HepG2 (cell line): ENCODE measurements around the gene ZSWIM8. TPM values are rescaled to one million over a fixed set of nuclear protein-coding genes. Genes with fewer than 3 reads are reported as not detected.

Experiments
- AGO1 ChIP-seq: fragments of 200-400 bp; formaldehyde crosslinking; IDR thresholded peaks from 2 replicates; pipeline ENCODE4 v1.6.1; 2017; ENCODE audit warnings: mild to moderate bottlenecking, low read depth, low read length, moderate library complexity; ENCODE audit not compliant: poor library complexity, severe bottlenecking
- FOXA1 ChIP-seq, 2 experiments: fragments of 450-650 bp in 1 of 2; sonication (generic) in 1 of 2; formaldehyde crosslinking in 1 of 2; IDR thresholded peaks; 2 replicates each; pipeline versions ENCODE4 v1.4.0 to v1.6.1; 2016 to 2020; ENCODE audit warnings: missing genetic modification reagents in 1 of 2
- GTF3A ChIP-seq: sonication (generic); formaldehyde crosslinking; conservative IDR thresholded peaks from 2 replicates; pipeline ENCODE4 v1.4.0; 2020; ENCODE audit warnings: mild to moderate bottlenecking, missing genetic modification reagents
- KLF13 ChIP-seq: sonication (generic); formaldehyde crosslinking; IDR thresholded peaks from 2 replicates; pipeline ENCODE4 v1.4.0; 2020; ENCODE audit warnings: mild to moderate bottlenecking, missing genetic modification reagents
- MTF2 ChIP-seq: sonication (generic); formaldehyde crosslinking; IDR thresholded peaks from 2 replicates; pipeline ENCODE4 v1.5.0; 2020; ENCODE audit warnings: missing genetic modification reagents, borderline replicate concordance
- NCOR1 ChIP-seq: fragments of 200-600 bp; sonication (generic); IDR thresholded peaks from 2 replicates; pipeline ENCODE4 v1.7.0; 2017; ENCODE audit warnings: antibody characterized with exemption, low read length, borderline replicate concordance
- POLR2AphosphoS5 ChIP-seq: IDR thresholded peaks from 2 replicates; pipeline ENCODE4 v1.6.1; 2012; ENCODE audit warnings: low read depth, low read length
- SRSF9 ChIP-seq: fragments of 200-400 bp; formaldehyde crosslinking; IDR thresholded peaks from 2 replicates; pipeline ENCODE4 v1.6.1; 2018; ENCODE audit warnings: borderline replicate concordance, mild to moderate bottlenecking, low read depth, low read length; ENCODE audit not compliant: insufficient read depth, poor library complexity, severe bottlenecking
- TBP ChIP-seq: sonication (generic); formaldehyde crosslinking; IDR thresholded peaks from 2 replicates; pipeline ENCODE4 v1.5.0; 2020; ENCODE audit warnings: missing genetic modification reagents
- TCF7 ChIP-seq: sonication (generic); IDR thresholded peaks from 2 replicates; pipeline ENCODE4 v1.6.1; 2016; ENCODE audit warnings: antibody characterized with exemption, low read depth
- XRCC5 ChIP-seq: fragments of 200-400 bp; formaldehyde crosslinking; optimal IDR thresholded peaks from 2 replicates; pipeline ENCODE3; 2017; ENCODE audit warnings: mild to moderate bottlenecking, low read length
- ZBTB39 ChIP-seq: sonication (generic); formaldehyde crosslinking; IDR thresholded peaks from 2 replicates; pipeline ENCODE4 v1.5.0; 2020; ENCODE audit warnings: missing genetic modification reagents
- ZC3H13 ChIP-seq: sonication (generic); formaldehyde crosslinking; IDR thresholded peaks from 2 replicates; pipeline ENCODE4 v1.8.1; 2023; ENCODE audit warnings: mild to moderate bottlenecking, missing genetic modification reagents, moderate library complexity
- ZNF24 ChIP-seq: fragments of 450-650 bp; IDR thresholded peaks from 2 replicates; pipeline ENCODE4 v1.6.1; 2017; ENCODE audit warnings: antibody characterized with exemption, mild to moderate bottlenecking
- ZNF276 ChIP-seq: sonication (generic); formaldehyde crosslinking; IDR thresholded peaks from 2 replicates; pipeline ENCODE4 v1.4.0; 2020; ENCODE audit warnings: mild to moderate bottlenecking, low read depth, missing genetic modification reagents
- ZNF737 ChIP-seq: sonication (generic); formaldehyde crosslinking; IDR thresholded peaks from 2 replicates; pipeline ENCODE4 v1.5.0; 2020; ENCODE audit warnings: missing genetic modification reagents, mild to moderate bottlenecking, borderline replicate concordance
- ZNF782 ChIP-seq: sonication (generic); formaldehyde crosslinking; IDR thresholded peaks from 2 replicates; pipeline ENCODE4 v1.4.0; 2020; ENCODE audit warnings: missing genetic modification reagents, mild to moderate bottlenecking, borderline replicate concordance
- ZNF784 ChIP-seq: sonication (generic); formaldehyde crosslinking; IDR thresholded peaks from 2 replicates; pipeline ENCODE4 v1.5.1; 2020; ENCODE audit warnings: missing genetic modification reagents, mild to moderate bottlenecking, borderline replicate concordance
- polyA plus RNA-seq, 8 experiments: library from polyadenylated mRNA; depleted of rRNA in 3 of 8; stranded (reverse) in 7 of 8; unstranded in 1 of 8; fragments of >200 nt; fragmentation: Illumina TruSeq in 4 of 8; extraction: Trizol in 4 of 8; gene quantifications; 2 replicates each; pipeline versions ENCODE4 v1.2.1 to v1.2.3, GENCODE V29; 2011 to 2016; ENCODE audit warnings: low read depth in 4 of 8, missing spikeins in 1 of 8, mixed read lengths in 1 of 8; ENCODE audit not compliant: insufficient read depth in 1 of 8
- total RNA-seq, 5 experiments: library from RNA; depleted of rRNA; stranded (reverse); fragments of >200 nt; fragmentation: Illumina TruSeq; extraction: Trizol; gene quantifications; 2 replicates each; pipeline ENCODE4 v1.2.3, GENCODE V29; 2016; ENCODE audit warnings: low read depth in 1 of 5
- TF ChIP-seq, protein P1 (sequence below), 2 experiments: sonication (generic) in 1 of 2; formaldehyde crosslinking in 1 of 2; IDR thresholded peaks; 2 replicates each; pipeline versions ENCODE4 v1.5.1 to v1.6.1; 2011 to 2020; ENCODE audit warnings: borderline replicate concordance in 1 of 2, low read depth in 1 of 2, low read length in 1 of 2, mild to moderate bottlenecking in 1 of 2, missing genetic modification reagents in 1 of 2, moderate library complexity in 1 of 2
- TF ChIP-seq, protein P2 (sequence below): sonication (generic); IDR thresholded peaks from 2 replicates; pipeline ENCODE4 v1.6.1; 2016; ENCODE audit warnings: low read depth, borderline replicate concordance

The ZSWIM8 gene
- total and polyA plus RNA-seq, 2 of the 13 experiments (the other 11 are each of a cell fraction or from before 2014, with no cell fraction given) = 39.9 to 98.2 TPM

GRCh38 chr10:73840403-73841060 is 55.1 kb downstream of the ZSWIM8 start (continued):
- TF ChIP-seq ZBTB39 (no peak), GTF3A (CRISPR knock-in tag) (no peak), ZNF24 (no peak), ZNF737 (CRISPR knock-in tag) (no peak), NCOR1 (peak; percentile 93; the same call in 1 of the 2 replicates), ZNF276 (CRISPR knock-in tag) (0 out of 2 replicates have a peak, but pooled peaks have one; percentile 35), XRCC5 (peak; percentile 68), TBP (CRISPR knock-in tag) (no peak), AGO1 (no peak), TCF7 (peak; percentile 46), POLR2AphosphoS5 (peak; percentile 77; the same call in 1 of the 2 replicates), FOXA1 (IDR thresholded peaks at IDR 0.05) (no peak), FOXA1 (CRISPR knock-in tag; IDR thresholded peaks at IDR 0.05) (no peak), ZNF782 (peak; percentile 34; the same call in 1 of the 2 replicates), ZNF784 (CRISPR knock-in tag) (peak; percentile 50; the same call in 1 of the 2 replicates), MTF2 (CRISPR knock-in tag) (no peak), KLF13 (no peak), ZC3H13 (CRISPR knock-in tag) (no peak), SRSF9 (no peak)
- TF ChIP-seq, protein P1, sequence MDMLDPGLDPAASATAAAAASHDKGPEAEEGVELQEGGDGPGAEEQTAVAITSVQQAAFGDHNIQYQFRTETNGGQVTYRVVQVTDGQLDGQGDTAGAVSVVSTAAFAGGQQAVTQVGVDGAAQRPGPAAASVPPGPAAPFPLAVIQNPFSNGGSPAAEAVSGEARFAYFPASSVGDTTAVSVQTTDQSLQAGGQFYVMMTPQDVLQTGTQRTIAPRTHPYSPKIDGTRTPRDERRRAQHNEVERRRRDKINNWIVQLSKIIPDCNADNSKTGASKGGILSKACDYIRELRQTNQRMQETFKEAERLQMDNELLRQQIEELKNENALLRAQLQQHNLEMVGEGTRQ (IDR thresholded peaks at IDR 0.05; ENCODE audit: low read depth, low read length) = no peak
- TF ChIP-seq, protein P1 (CRISPR knock-in tag; IDR thresholded peaks at IDR 0.05; ENCODE audit: borderline replicate concordance) = no peak
- TF ChIP-seq, protein P2, sequence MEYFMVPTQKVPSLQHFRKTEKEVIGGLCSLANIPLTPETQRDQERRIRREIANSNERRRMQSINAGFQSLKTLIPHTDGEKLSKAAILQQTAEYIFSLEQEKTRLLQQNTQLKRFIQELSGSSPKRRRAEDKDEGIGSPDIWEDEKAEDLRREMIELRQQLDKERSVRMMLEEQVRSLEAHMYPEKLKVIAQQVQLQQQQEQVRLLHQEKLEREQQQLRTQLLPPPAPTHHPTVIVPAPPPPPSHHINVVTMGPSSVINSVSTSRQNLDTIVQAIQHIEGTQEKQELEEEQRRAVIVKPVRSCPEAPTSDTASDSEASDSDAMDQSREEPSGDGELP = peak; percentile 55; the same call in 1 of the 2 replicates
